SU-DHL-6 (cell line): Measurements from ENCODE around the gene C11orf54.

Experiments used
- H2AFZ ChIP-seq: fragments of 200-600 bp; sonication (generic); 2 replicates; pipeline ENCODE4 v1.6.1; 2014; ENCODE audit warnings: low read depth, mild to moderate bottlenecking, moderate library complexity, mixed read lengths, antibody characterized with exemption, low read length; ENCODE audit not compliant: severe bottlenecking
- H3F3A ChIP-seq: fragments of 200-600 bp; shearing (Covaris generic); 2 replicates; pipeline ENCODE4 v1.6.0; 2016; ENCODE audit warnings: antibody characterized with exemption, mild to moderate bottlenecking; ENCODE audit not compliant: insufficient read depth
- H3K27ac ChIP-seq: fragments of 200-600 bp; sonication (generic); 2 replicates; pipeline ENCODE4 v1.5.1; 2016; ENCODE audit warnings: low read depth, mild to moderate bottlenecking, low read length, moderate library complexity, mixed read lengths
- H3K27me3 ChIP-seq: fragments of 200-600 bp; sonication (generic), shearing (Covaris generic); 2 replicates; pipeline ENCODE4 v1.6.0; 2014; ENCODE audit warnings: mild to moderate bottlenecking, low read length
- H3K36me3 ChIP-seq: fragments of 200-600 bp; sonication (generic); 2 replicates; pipeline ENCODE4 v1.6.1; 2014; ENCODE audit warnings: mild to moderate bottlenecking, low read length, mixed read lengths
- H3K4me2 ChIP-seq: fragments of 300-600, 200-600 bp; shearing (Covaris generic), sonication (generic); 2 replicates; pipeline ENCODE4 v1.6.0; 2014; ENCODE audit warnings: low read length, low read depth, mild to moderate bottlenecking; ENCODE audit not compliant: poor library complexity, severe bottlenecking
- H3K4me3 ChIP-seq: fragments of 200-600 bp; sonication (generic); 2 replicates; pipeline ENCODE4 v1.5.1; 2014; ENCODE audit warnings: antibody characterized with exemption, low read length, mild to moderate bottlenecking, mixed read lengths; ENCODE audit not compliant: insufficient read depth, poor library complexity, severe bottlenecking
- H3K79me2 ChIP-seq: fragments of 200-600 bp; sonication (generic); 2 replicates; pipeline ENCODE4 v1.6.1; 2014; ENCODE audit warnings: mild to moderate bottlenecking, low read length, moderate library complexity; ENCODE audit not compliant: insufficient read depth
- H3K9ac ChIP-seq: fragments of 200-600 bp; sonication (generic); 2 replicates; pipeline ENCODE4 v1.7.0; 2014; ENCODE audit warnings: mild to moderate bottlenecking, low read length
- H3K9me2 ChIP-seq: fragments of 200-600 bp; sonication (generic); replicated peaks from 2 replicates; pipeline ENCODE4 v1.6.1; 2014; ENCODE audit warnings: low read length; ENCODE audit not compliant: insufficient read depth
- H3K9me3 ChIP-seq: fragments of 200-600 bp; sonication (generic); 2 replicates; pipeline ENCODE4 v1.6.1; 2014; ENCODE audit warnings: low read length, mixed read lengths; ENCODE audit not compliant: insufficient read depth
- H4K20me1 ChIP-seq: fragments of 200-600 bp; sonication (generic); 2 replicates; pipeline ENCODE4 v1.6.1; 2014; ENCODE audit warnings: low read depth, mild to moderate bottlenecking, antibody characterized with exemption, low read length, moderate library complexity, mixed read lengths
- CTCF ChIP-seq: fragments of 200-600 bp; sonication (generic); IDR thresholded peaks from one replicate; pipeline ENCODE4 v1.5.1; 2017; ENCODE audit warnings: antibody characterized with exemption, mild to moderate bottlenecking, low read length, moderate library complexity; ENCODE audit not compliant: insufficient read depth, poor library complexity, severe bottlenecking
- EZH2phosphoT487 ChIP-seq: fragments of 200-600 bp; sonication (generic), shearing (Covaris generic); conservative IDR thresholded peaks from 2 replicates; pipeline ENCODE4 v1.6.1; 2018; ENCODE audit warnings: mild to moderate bottlenecking, antibody characterized with exemption, low read length, moderate library complexity, mixed read lengths

The C11orf54 gene

DNA sequence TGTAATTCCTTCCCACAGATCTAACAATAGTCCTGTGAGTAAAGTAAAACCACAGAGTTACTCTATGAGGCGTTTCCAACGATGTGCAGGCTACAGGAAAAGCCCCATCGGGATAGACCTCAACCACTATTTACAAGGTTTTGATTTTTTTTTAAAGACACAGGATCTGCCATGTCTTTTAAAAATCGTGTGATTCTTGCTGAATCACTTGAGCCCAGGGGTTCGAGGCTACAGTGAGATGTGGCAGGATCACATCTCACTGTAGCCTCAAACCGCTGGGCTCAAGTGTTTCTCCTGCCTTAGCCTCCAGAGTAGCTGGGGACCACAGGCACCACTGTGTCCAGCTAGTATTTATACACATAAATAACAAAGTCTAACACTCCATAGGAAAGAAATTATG lies 8.0 kb upstream of the C11orf54 start:
- H3K4me3 ChIP-seq: no peak overlapping the region
- no peak overlapping the region for H3K4me2 ChIP-seq
- H3K27ac ChIP-seq: no peak overlapping the region
- H3K79me2 ChIP-seq: peaks cover 34% of the 10 kb centered on the region
- H3K9ac ChIP-seq: no peak overlapping the region
- no peaks in the 10 kb centered on the region for H3K9me2 ChIP-seq
- peaks cover 100% of the 10 kb centered on the region for H3F3A ChIP-seq
- H3K36me3 ChIP-seq: peaks cover 97% of the 10 kb centered on the region
- H4K20me1 ChIP-seq: peaks cover 84% of the 10 kb centered on the region
- H2AFZ ChIP-seq: no peak overlapping the region
- H3K9me3 ChIP-seq: no peaks in the 10 kb centered on the region
- no peaks in the 10 kb centered on the region for H3K27me3 ChIP-seq
- TF ChIP-seq EZH2phosphoT487 (no peak), CTCF (no peak)

GRCh38 chr11:93734427-93735222 lies 6.8 kb upstream of the C11orf54 start:
- Histone ChIP-seq H4K20me1 (peaks cover 95% of the 10 kb centered on the region), H3K27ac (no peak overlapping the region), H3K9me3 (no peaks in the 10 kb centered on the region), H3K4me2 (peak overlapping the region; percentile 1), H3K4me3 (no peak overlapping the region), H3F3A (peaks cover 100% of the 10 kb centered on the region), H3K9me2 (no peaks in the 10 kb centered on the region), H3K79me2 (peaks cover 46% of the 10 kb centered on the region), H3K27me3 (no peaks in the 10 kb centered on the region), H3K36me3 (peaks cover 100% of the 10 kb centered on the region), H2AFZ (no peak overlapping the region), H3K9ac (no peak overlapping the region)
- TF ChIP-seq EZH2phosphoT487 (no peak), CTCF (no peak)

- no peak overlapping the region for H3K4me3 ChIP-seq
- peaks cover 100% of the 10 kb centered on the region for H3F3A ChIP-seq
- no peaks in the 10 kb centered on the region for H3K9me2 ChIP-seq
- no peak overlapping the region for H3K9ac ChIP-seq
- no peaks in the 10 kb centered on the region for H3K27me3 ChIP-seq
- H2AFZ ChIP-seq: no peak overlapping the region
- peaks cover 100% of the 10 kb centered on the region for H3K36me3 ChIP-seq
- H3K27ac ChIP-seq: peak overlapping the region; percentile 14; the same call in 1 of the 2 replicates
- H4K20me1 ChIP-seq: peaks cover 91% of the 10 kb centered on the region
- H3K4me2 ChIP-seq: peak overlapping the region; percentile 17
- H3K79me2 ChIP-seq: peaks cover 56% of the 10 kb centered on the region
- no peaks in the 10 kb centered on the region for H3K9me3 ChIP-seq
- TF ChIP-seq EZH2phosphoT487 (no peak), CTCF (no peak)
Observed at GRCh38 chr11:93735627-93736026, 5.8 kb upstream of the C11orf54 start.
